ENCODE results near the gene KDM7A.
"Not testable (repeated sequence)": the region's sequence is repeated elsewhere in the genome, so short reads cannot be mapped to it uniquely, and the experiment has no call there.

KDM7A gene

GRCh38 chr7:140156460-140157080 lies 20.2 kb downstream of the KDM7A start:
- DNase-seq (ENCODE audit: low read depth in 2 of 2), result no peak

- no peak for DNase-seq (ENCODE audit: low read depth in 2 of 2)
Measured at GRCh38 chr7:140155428-140155827, 21.4 kb downstream of the KDM7A start.

- DNase-seq (ENCODE audit: low read depth in 2 of 2), result no peak
Measured at GRCh38 chr7:140153666-140154161, 23.1 kb downstream of the KDM7A start.

GRCh38 chr7:140146574-140146973 lies 30.2 kb downstream of the KDM7A start:
- DNase-seq (ENCODE audit: low read depth in 2 of 2), result no peak

- DNase-seq (ENCODE audit: low read depth in 2 of 2), result no peak
Measured at GRCh38 chr7:140145709-140146108, 31.1 kb downstream of the KDM7A start.

- DNase-seq (ENCODE audit: low read depth in 2 of 2), result no peak
Measured at GRCh38 chr7:140144821-140145220, 32.0 kb downstream of the KDM7A start.

- DNase-seq (ENCODE audit: low read depth in 2 of 2), result no peak
Measured at GRCh38 chr7:140143997-140144396, 32.8 kb downstream of the KDM7A start.

GRCh38 chr7:140142031-140142430 lies 34.8 kb downstream of the KDM7A start:
- no peak for DNase-seq (ENCODE audit: low read depth in 2 of 2)

GRCh38 chr7:140141256-140141655 lies 35.5 kb downstream of the KDM7A start:
- no peak for DNase-seq (ENCODE audit: low read depth in 2 of 2)

GRCh38 chr7:140137078-140137477 lies 39.7 kb downstream of the KDM7A start:
- DNase-seq (ENCODE audit: low read depth in 2 of 2), result no peak

- DNase-seq (ENCODE audit: low read depth in 2 of 2), result no peak
Measured at GRCh38 chr7:140136073-140136472, 40.7 kb downstream of the KDM7A start.

- DNase-seq (ENCODE audit: low read depth in 2 of 2), result no peak
Measured at GRCh38 chr7:140134039-140134438, 42.7 kb downstream of the KDM7A start.

GRCh38 chr7:140127360-140128127 lies 49.2 kb downstream of the KDM7A start:
- DNase-seq (ENCODE audit: low read depth in 2 of 2), result no peak

GRCh38 chr7:140126435-140127034 lies 50.2 kb downstream of the KDM7A start:
- DNase-seq (ENCODE audit: low read depth in 2 of 2), result no peak

- no peak for DNase-seq (ENCODE audit: low read depth in 2 of 2)
Measured at GRCh38 chr7:140122965-140123364, 53.8 kb downstream of the KDM7A start.

- no peak for DNase-seq (ENCODE audit: low read depth in 2 of 2)
Measured at GRCh38 chr7:140121326-140121725, 55.5 kb downstream of the KDM7A start.

GRCh38 chr7:140114817-140115216 lies 62.0 kb downstream of the KDM7A start:
- DNase-seq (ENCODE audit: low read depth in 2 of 2), result not testable (repeated sequence)

- not testable (repeated sequence) for DNase-seq (ENCODE audit: low read depth in 2 of 2)
Measured at GRCh38 chr7:140108777-140109176, 68.0 kb downstream of the KDM7A start.

GRCh38 chr7:140096459-140096858 lies 80.3 kb downstream of the KDM7A start:
- no peak for DNase-seq (ENCODE audit: low read depth in 2 of 2)

- no peak for DNase-seq (ENCODE audit: low read depth in 2 of 2)
Measured at GRCh38 chr7:140093375-140093774, 83.4 kb downstream of the KDM7A start.

GRCh38 chr7:140085447-140085846 lies 91.3 kb downstream of the KDM7A start:
- no peak for DNase-seq (ENCODE audit: low read depth in 2 of 2)

GRCh38 chr7:140084972-140085371 lies 91.8 kb downstream of the KDM7A start:
- DNase-seq (ENCODE audit: low read depth in 2 of 2), result peak in 1 of 2 donors; percentile 35

- no peak for DNase-seq (ENCODE audit: low read depth in 2 of 2)
Measured at GRCh38 chr7:140084142-140084655, 92.6 kb downstream of the KDM7A start.
